Measurements from ENCODE around the gene TIGD6.

DNA sequence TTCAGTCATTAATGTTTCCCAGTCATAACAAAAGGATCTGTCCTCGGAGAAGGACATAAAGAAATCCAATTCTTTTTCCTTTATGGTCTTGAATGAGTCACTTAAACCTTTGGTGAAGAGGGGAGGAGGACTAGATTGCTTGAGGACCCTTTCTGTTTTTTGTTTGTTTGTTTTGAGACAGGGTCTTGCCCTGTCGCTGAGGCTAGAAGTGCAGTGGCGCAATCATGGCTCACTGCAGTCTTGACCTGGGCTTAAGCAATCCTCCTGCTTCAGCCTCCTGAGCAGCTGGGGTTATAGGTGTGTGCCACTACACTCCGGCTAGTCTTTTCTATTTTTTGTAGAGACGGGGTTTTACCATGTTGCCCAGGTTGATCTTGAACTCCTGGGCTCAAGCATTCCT lies 12.3 kb downstream of the TIGD6 start:
- TF ChIP-seq POLR2A (IDR thresholded peaks at IDR 0.05; ENCODE audit: borderline replicate concordance, extremely low read depth, insufficient read depth, insufficient read length) (no peak), POLR2AphosphoS5 (IDR thresholded peaks at IDR 0.05; ENCODE audit: low read depth, low read length) (no peak), EGR1 (IDR thresholded peaks at IDR 0.05; ENCODE audit: low read depth) (no peak), TCF7L2 (IDR thresholded peaks at IDR 0.05; ENCODE audit: borderline replicate concordance, extremely low read depth, insufficient read depth, insufficient read length) (no peak), CBX3 (IDR thresholded peaks at IDR 0.05; ENCODE audit: low read depth) (no peak), EZH2phosphoT487 (IDR thresholded peaks at IDR 0.05; ENCODE audit: borderline replicate concordance) (no peak), SP1 (IDR thresholded peaks at IDR 0.05; ENCODE audit: low read depth) (no peak), EZH2 (IDR thresholded peaks at IDR 0.05) (no peak), JUND (IDR thresholded peaks at IDR 0.05) (no peak), ZFX (IDR thresholded peaks at IDR 0.05) (no peak)
- TF ChIP-seq, protein P1, sequence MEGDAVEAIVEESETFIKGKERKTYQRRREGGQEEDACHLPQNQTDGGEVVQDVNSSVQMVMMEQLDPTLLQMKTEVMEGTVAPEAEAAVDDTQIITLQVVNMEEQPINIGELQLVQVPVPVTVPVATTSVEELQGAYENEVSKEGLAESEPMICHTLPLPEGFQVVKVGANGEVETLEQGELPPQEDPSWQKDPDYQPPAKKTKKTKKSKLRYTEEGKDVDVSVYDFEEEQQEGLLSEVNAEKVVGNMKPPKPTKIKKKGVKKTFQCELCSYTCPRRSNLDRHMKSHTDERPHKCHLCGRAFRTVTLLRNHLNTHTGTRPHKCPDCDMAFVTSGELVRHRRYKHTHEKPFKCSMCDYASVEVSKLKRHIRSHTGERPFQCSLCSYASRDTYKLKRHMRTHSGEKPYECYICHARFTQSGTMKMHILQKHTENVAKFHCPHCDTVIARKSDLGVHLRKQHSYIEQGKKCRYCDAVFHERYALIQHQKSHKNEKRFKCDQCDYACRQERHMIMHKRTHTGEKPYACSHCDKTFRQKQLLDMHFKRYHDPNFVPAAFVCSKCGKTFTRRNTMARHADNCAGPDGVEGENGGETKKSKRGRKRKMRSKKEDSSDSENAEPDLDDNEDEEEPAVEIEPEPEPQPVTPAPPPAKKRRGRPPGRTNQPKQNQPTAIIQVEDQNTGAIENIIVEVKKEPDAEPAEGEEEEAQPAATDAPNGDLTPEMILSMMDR (IDR thresholded peaks at IDR 0.05 in 2 of 3, conservative IDR thresholded peaks at IDR 0.05 in 1 of 3; ENCODE audit: borderline replicate concordance in 1 of 3, insufficient read depth in 1 of 3, low read depth in 2 of 3, low read length in 2 of 3) = no peak
- TF ChIP-seq, protein P2, sequence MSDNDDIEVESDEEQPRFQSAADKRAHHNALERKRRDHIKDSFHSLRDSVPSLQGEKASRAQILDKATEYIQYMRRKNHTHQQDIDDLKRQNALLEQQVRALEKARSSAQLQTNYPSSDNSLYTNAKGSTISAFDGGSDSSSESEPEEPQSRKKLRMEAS (IDR thresholded peaks at IDR 0.05) = no peak
- TF ChIP-seq, protein P3, sequence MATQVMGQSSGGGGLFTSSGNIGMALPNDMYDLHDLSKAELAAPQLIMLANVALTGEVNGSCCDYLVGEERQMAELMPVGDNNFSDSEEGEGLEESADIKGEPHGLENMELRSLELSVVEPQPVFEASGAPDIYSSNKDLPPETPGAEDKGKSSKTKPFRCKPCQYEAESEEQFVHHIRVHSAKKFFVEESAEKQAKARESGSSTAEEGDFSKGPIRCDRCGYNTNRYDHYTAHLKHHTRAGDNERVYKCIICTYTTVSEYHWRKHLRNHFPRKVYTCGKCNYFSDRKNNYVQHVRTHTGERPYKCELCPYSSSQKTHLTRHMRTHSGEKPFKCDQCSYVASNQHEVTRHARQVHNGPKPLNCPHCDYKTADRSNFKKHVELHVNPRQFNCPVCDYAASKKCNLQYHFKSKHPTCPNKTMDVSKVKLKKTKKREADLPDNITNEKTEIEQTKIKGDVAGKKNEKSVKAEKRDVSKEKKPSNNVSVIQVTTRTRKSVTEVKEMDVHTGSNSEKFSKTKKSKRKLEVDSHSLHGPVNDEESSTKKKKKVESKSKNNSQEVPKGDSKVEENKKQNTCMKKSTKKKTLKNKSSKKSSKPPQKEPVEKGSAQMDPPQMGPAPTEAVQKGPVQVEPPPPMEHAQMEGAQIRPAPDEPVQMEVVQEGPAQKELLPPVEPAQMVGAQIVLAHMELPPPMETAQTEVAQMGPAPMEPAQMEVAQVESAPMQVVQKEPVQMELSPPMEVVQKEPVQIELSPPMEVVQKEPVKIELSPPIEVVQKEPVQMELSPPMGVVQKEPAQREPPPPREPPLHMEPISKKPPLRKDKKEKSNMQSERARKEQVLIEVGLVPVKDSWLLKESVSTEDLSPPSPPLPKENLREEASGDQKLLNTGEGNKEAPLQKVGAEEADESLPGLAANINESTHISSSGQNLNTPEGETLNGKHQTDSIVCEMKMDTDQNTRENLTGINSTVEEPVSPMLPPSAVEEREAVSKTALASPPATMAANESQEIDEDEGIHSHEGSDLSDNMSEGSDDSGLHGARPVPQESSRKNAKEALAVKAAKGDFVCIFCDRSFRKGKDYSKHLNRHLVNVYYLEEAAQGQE (IDR thresholded peaks at IDR 0.05; ENCODE audit: low read depth) = no peak

Measured in HCT116 (cell line).